Frontal cortex (tissue), 4 donors: ENCODE results near the gene SDF2L1. TPM values are rescaled to one million over a fixed set of nuclear protein-coding genes. Genes with fewer than 3 reads are reported as not detected.
"Not testable (repeated sequence)": the region's sequence is repeated elsewhere in the genome, so short reads cannot be mapped to it uniquely, and the experiment has no call there.

Experiments
- DNase-seq, 2 donors: peaks; one replicate each; pipeline ENCODE4 v3.0.0; 2012; ENCODE audit warnings: low spot score in 2 of 2
- FAIRE-seq: peaks from 2 replicates; lab custom pipeline; 2012; peaks lifted over from hg19 to GRCh38; lab: Jason Lieb, UNC
- total RNA-seq: library from RNA; depleted of rRNA; stranded (reverse); fragments of >200 nt; gene quantifications from one replicate; pipeline ENCODE4 v1.2.3, GENCODE V29; 2014
- donor health status: control.
- donor health status: control.
- donor health status: control.

SDF2L1 gene
- total RNA-seq, 1 donor from 2014 or later: 2.9 TPM

DNA sequence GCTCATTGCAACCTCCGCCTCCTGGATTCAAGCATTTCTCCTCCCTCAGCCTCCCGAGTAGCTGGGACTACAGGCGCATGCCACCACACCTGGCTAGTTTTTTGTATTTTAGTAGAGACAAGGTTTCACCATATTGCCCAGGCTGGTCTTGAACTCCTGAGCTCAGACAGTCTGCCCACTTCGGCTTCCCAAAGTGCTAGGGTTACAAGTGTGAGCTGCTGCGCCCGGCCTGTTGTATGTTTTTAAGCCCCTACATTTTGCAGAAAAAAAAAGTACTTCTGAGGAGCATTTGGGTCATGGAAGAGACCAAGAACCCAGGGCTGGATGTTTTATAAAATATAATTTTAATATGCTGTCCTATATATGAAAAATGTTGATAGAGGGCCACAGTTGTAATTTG, 24.8 kb upstream of the SDF2L1 start:
- DNase-seq, FAIRE-seq: not testable (repeated sequence)

DNA sequence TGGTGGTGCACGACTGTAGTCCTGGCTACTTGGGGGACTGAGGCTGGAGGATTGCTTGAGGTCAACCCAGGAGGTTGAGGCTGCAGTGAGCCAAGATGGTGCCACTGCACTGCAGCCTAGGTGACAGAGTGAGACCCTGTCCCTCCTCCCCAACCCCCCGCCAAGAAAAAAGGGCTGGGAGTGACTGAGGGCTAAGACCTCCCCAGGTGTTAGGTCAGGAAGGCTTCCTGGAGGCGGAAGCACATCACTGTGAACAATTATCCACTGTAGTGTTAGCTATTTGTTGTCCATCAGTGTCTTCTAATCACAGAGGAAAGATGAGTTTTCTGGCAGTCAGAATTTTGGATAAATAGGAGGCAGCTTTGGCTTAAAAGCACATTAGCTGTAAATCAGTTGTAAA, 21.1 kb upstream of the SDF2L1 start:
- FAIRE-seq (no peak), DNase-seq (no peak)

DNA sequence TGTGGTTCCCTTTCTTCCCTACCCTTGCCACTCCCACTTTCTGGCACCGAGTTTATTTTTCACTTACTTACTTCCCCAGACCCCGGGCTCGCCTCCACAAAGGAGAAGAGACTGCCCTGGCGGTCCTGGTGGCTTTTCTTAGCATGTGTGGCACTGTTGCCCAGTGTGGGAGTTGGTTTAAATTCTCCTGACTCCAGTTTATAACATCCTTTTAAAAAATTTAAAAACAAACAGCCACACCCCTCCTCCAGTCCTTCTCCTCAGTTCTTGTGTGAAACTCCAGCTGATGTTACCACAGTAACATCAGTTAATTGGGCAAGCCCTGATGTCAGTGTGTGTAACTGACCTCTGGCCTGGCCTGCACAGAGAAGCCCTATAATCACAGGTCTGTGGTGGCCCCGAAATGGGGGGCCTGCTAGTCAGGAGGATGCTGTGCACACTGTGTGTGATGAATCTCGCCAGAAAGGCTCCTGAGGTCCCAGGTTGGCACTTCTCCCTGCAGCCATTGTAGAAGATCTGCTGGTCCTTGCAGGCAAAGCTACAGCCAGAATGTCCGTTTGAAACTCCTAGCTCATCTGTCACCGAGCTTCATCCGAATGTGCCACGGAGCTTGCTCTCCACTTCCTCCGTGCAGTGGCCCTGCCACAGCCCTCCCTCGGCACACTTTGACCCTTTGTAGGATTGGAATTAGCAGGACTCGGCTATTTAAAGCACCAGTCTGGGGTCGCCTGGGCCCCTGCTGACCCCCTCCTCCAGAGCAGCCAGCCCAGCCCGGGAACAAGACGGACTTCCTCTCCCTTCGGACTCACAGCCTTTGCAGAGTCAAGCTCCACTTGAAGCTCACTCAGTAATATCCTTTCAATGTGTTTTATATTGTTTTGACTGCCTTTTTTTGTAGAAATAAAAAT, 19.8 kb upstream of the SDF2L1 start:
- DNase-seq: no peak

DNA sequence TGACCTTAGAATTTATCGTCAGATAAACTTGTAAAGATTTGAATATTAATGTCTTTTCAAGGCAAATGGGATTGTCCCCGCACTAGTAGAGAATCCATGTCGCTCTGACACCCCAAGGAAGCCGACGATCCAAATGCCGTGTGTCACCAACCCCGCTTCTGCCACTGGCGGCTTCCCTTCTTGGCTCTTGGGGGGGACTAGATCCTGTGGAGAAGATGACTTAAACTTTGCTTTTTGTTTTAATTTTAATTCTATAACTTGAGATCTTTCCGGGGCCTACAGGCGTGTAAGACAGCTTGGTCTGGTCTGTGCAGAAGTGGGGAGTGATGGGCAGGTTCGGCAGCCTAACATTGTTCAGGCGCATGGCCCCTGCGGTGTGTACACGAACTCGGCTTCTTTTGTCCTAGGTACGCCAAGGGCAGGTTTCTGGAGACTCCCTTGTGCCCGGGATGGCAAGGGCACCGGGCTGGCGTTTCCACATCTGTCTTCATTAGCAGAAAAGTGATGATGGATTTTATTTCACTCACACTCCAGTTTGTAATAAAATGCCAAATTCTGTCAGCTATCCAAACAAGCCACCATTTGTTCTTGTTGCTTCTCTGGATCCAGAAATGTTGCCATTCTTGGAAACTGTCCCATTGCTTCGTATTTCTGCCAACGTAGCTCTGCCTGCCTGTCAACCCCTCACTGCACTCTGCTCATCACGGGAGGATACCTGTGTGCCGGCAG, 19.0 kb upstream of the SDF2L1 start:
- FAIRE-seq (no peak), DNase-seq (no peak)

More for the DNA sequence above, 19.8 kb upstream of the SDF2L1 start:
- no peak for FAIRE-seq

DNA sequence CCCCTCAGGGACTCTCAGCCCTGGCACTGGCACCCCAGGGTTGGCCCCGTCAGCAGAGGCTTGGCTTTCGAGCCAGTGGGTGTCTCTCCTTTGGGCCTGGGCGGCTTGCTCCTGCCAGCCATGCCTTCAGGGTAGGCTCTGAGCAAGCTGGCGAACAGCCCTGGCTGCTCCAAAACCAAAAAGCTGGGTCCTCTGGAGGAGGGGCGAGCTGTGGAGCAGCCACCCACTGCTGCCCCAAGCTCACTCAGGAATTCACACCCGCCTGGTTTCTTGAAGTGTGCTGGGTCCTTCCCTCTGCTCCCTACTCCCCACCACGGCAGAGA, 18.5 kb upstream of the SDF2L1 start:
- FAIRE-seq (no peak), DNase-seq (peak in 1 of 2 donors; percentile 24)

DNA sequence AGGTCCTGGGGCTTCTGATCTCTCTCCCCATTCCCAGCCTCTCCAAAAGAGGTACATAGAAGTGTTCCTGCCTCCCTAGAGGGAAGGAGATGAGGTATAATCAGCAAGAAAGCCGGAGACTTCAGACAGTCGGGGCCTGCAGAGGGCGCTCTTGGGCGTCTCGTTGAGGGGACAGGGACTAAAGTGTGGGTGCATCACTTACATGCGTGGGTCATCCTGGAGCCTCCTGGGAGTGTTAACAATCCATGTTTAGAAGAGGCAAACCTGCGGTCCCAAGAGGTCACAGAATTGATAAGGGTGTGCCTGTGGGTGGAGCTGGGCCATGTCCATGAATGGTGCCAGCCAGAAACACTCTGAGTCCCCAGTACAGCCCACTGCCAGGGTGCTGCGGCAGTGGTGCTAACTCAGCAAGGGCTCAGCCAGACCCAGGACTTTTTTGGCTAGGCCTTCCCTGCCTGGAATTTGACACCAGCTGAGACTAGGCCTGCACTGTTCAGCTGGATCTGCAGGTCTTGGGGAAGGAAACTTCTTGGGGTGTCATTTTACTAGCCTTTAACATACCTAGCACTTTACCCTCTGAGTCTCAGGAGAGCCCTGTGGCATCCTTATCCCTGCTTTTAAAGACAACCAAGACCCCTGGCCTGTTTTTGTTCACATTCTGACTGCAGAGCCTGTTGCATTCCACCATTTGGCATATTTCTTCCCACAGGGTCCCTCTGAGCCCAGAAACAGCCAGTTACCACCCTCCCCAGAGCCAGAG, 17.8 kb upstream of the SDF2L1 start:
- no peak for FAIRE-seq

GRCh38 chr22:21624880-21625791, 17.0 kb upstream of the SDF2L1 start:
- FAIRE-seq (no peak), DNase-seq (no peak)

More for the DNA sequence above, 17.8 kb upstream of the SDF2L1 start:
- DNase-seq: peak in 1 of 2 donors; percentile 11

GRCh38 chr22:21626073-21626734, 15.9 kb upstream of the SDF2L1 start:
- FAIRE-seq (no peak), DNase-seq (no peak)

GRCh38 chr22:21626735-21627469, 15.2 kb upstream of the SDF2L1 start:
- no peak for DNase-seq
- FAIRE-seq: no peak

DNA sequence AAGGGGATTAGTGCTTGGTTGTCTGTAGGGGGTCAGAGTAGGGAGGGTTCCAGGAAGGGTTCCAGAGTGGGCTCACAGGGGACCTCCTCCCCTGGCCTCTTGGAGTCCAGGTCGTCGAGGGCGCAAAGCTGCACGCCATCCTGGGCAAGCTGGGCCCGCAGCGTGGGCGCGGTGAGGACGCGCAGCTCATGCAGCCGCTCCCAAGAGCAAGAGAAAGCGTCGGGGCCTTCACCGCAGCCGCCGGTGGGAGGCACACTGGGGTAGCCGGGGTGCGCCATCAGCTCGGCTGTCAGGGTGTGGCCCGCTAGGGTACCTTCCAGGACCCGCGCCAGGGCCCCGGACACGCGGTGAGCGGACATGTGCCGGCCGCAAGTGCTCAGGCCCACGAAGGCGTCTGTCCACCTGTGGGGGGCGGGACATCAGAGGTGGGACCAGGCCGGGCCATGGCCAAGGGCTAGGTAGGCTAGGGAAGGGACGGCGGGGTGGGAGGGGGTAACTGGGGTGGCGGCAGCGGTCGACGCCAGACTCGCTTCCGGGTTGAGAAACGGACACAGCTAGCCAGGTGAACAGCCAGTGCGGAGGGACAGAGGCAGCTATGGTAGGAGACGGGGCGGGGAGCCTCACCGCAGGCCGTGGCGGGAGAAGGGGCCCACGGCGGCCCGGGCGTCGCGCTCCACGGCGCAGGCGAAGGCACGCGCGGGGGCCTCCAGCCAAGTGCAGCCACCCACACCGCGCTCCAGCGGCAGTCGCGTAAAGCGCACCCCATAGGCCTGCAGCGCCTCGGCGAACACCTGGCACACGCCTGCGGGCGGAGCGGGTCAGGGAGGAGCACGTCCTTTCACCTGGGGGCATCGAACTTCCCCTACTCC, 13.5 kb upstream of the SDF2L1 start:
- FAIRE-seq: no peak
- DNase-seq: no peak

DNA sequence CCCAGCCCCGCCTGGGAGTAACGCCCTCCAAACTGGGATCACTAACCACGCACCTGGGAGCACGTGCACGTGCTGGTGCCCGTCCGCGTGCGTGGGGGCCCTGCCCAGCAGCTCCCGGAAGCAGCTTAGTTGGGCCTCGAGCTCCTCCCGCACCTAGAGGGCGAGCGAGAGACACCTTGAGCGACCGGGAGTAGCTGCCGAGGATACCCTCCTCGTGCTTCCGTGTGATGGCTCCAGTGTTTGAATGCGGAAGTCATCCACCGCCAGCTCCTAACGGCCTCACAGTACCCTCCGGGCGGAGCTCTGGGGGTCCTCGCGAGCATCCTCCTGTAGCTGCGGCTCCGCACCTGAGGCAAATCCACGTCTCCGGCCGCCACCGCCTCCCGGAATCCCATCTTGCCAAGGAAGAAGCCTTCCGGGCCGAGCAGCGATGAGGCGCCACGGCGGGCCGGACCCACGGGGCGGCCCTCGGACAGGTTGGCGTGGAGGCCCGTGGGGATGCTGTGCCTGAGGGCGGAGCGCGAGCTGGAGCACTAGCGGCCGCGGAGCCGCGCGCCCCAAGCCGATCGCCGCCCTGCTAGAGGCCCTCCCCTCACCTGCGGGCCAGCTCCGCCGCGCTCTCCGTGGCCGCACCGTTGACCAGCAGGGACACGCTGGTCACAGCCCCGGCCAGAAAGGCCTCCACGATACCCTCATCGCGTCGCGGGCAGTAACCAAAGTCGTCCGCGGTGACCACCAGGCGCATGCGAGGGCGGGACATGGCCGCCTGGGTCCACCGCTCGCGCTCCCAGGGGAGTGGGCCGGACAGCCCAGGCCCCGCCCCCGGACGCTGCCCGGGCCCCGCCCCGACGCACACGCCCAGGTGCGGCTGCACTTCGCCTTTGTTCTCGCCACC, 12.6 kb upstream of the SDF2L1 start, which contains the start of gene YDJC:
Gene YDJC (minus strand): TSS at position 768 of the 895 bp plus-strand sequence. CDS start 8 bp downstream, at position 760.
- DNase-seq (peak; percentile 90 to 95), FAIRE-seq (no peak)

DNA sequence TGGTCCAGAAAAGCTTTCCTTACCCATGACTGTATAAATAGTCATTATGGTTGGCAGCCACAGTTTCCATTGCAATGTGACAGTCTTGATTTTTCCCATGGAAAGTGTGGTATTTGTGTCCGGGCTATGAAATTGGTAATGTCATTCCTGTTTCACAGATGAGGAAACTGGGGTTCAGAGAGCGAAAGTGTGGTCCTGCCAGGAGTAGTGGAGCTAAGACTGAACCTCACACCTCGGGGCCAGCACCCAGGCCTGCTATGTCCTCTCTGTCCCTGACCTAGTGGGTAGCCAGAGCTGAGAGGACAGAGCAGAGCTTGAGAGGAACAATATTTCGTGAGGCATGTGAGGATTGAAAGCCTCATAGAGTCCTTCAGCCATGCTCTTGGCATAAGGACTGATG, 11.1 kb upstream of the SDF2L1 start:
- FAIRE-seq (no peak), DNase-seq (no peak)

DNA sequence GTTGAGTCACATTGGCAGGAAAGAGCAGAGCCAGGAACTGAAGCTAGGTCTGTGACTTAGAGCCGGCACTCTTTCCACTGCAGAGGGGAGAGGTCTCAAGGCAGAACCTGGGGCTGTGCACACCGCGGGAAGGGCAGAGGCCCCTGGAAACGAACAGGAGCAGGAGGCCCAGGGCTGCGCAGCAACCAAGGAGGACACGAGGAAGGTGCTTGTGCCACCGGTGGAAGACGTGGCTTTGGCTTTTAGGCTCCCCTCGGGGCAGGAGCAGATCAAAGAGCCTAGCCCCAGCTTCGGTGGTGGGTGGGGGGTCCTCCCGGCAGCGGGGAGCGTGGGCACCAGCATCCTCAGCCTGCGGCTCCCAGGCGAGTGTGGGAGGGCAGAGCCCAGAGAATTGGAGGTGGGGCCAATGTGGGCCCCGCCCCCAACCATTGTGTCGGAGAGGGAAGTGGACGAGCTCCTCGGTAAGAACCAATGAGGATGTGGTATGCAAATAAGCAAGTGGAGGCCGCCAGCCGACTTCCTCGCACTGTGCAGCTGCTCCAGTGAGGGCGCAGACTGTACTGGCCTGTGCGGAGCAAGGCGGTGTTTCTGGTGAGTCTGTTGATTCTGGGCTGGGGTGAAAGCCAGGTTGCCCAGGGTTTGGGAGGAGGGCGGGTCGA, 9.7 kb upstream of the SDF2L1 start, which contains the start of gene CCDC116:
Gene CCDC116 (plus strand): TSS at position 524 of the 659 bp plus-strand sequence. CDS start 422 bp downstream, outside the sequence.
- DNase-seq (peak in 1 of 2 donors; percentile 17), FAIRE-seq (no peak)

- DNase-seq (peak in 1 of 2 donors; percentile 5), FAIRE-seq (no peak)
These were observed 9.2 kb upstream of the SDF2L1 start for GRCh38 chr22:21632931-21633330.

DNA sequence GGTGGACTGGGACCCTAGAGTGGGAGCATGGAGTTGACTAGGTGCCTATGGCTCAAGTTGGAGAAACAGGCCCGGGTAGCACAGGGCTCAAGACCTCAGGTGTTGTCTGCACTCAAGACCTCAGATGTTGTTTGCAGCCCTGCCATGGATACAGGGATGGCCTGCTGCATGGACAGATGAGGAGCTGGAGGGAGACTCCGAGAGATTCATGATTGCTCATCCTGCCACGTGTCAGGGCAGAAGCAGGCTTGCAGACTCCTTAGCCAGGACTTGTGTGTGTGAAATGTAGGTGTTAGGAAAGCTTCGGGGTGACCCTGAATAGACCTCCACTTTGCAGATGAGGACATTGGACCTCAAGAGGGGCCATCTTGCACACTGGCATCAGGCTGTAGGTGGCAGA, 8.6 kb upstream of the SDF2L1 start:
- DNase-seq (peak in 1 of 2 donors; percentile 8), FAIRE-seq (no peak)
